ENCODE data around the gene ZNF205. TPM values are rescaled to one million over a fixed set of nuclear protein-coding genes. Genes with fewer than 3 reads are reported as not detected.

Gene ZNF205
- total and polyA plus RNA-seq, 2 of the 8 experiments (the other 6 are each of a cell fraction or from before 2014, with no cell fraction given): 19.1 to 19.9 TPM

- TF ChIP-seq CHD7 (IDR thresholded peaks at IDR 0.05; ENCODE audit: insufficient replicate concordance, low read length) (no peak), CHD1 (IDR thresholded peaks at IDR 0.05; ENCODE audit: low read depth, low read length) (no peak), CHD2 (IDR thresholded peaks at IDR 0.05; ENCODE audit: low read length) (no peak), EGR1 (IDR thresholded peaks at IDR 0.05; ENCODE audit: borderline replicate concordance, low read depth, low read length) (no peak)
Observed at GRCh38 chr16:3065069-3065741, 47.2 kb upstream of the ZNF205 start, which contains the start of gene IL32 (continued).

Data from H1 (cell line).